COR-L47 (cell line): ENCODE results near the gene COQ7.
A peak's percentile ranks its signal among the peaks of the same experiment; 100 is the strongest.

Source experiments
- DNase-seq: peaks from one replicate; lab custom pipeline; 2025; lab: John Stamatoyannopoulos, UW

The COQ7 gene

DNA sequence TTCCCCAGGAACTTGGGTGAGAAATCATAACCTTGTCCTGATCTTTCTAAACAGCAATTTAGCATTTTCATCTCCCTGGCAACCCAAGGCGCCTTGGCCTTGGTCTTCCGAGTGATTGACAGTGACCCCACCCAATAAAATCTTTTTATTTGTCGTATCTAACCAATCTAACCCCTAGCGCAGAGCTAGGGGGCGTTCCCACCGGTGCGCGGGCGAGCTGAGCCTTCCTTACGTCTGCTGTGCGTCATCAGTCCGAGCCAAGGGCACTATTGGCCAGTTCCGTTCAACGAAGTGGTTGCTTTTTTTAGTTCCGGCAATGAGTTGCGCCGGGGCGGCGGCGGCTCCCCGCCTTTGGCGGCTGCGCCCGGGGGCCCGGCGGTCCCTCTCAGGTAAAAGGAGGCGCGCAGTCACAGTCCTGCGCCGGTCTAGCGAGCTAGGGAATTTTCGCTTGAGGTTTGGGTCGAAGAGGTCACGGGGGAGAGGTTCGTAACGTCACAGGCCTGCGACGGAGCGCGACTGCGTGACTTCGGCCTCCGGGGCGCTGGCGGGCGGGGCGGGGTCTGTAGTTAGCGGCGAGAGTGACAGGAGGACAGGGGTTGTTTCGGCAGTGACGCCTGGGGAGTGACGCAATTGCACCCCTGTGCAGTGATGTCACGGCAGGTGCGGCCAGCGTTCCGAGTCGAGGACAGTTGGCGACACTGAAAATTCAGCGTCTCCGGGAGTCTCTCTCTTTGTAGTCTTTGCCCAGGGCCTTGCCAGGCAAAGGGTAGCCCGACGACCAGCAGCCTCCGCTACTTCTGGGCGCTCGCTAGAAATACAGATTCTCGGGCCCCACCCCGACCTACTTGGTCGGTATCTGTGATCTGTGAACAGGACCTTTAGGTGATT lies at the start of gene COQ7:
TSS of gene COQ7 (plus strand) at position 266 of the 888 bp plus-strand sequence. CDS start at position 317, 51 bp downstream.
- peak; percentile 99 for DNase-seq

DNA sequence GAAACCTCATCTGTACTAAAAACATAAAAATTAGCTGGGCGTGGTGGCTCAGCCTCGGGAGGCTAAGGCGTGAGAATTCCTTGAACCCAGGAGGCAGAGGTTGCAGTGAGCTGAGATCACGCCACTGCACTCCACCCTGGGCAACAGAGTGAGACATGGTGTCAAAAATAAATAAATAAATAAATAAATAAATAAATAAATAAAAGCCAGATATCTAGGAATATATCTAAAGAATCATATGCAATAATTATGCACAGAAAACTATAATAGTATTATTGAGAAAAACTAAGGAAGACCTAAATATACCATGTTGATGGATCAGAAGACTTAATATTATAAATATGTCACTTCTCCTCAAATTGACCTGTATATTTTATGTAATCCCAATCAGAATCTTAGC lies 46.7 kb upstream of the COQ7 start:
- DNase-seq, result no peak

DNA sequence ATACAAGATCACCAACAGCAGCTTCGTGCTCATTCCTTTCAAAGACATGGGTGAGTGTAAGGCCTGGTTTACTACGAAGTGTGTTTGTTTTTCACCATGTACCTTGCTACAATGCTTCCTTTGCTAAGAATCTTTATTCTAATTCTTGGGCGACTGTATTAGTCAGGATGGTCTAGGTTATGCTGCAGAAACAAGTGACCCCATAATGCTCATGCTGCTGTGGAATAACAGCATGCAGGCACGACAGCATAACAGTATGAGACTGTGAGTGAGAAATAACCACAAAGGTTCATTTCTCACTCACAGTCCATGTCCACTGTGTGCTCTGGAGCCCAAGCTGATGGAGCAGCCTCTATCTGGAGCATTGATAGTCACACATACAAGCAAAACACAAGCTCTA lies 45.7 kb upstream of the COQ7 start:
- DNase-seq, result no peak

- DNase-seq, result no peak
Observed at GRCh38 chr16:19027416-19027815, 40.0 kb upstream of the COQ7 start.

DNA sequence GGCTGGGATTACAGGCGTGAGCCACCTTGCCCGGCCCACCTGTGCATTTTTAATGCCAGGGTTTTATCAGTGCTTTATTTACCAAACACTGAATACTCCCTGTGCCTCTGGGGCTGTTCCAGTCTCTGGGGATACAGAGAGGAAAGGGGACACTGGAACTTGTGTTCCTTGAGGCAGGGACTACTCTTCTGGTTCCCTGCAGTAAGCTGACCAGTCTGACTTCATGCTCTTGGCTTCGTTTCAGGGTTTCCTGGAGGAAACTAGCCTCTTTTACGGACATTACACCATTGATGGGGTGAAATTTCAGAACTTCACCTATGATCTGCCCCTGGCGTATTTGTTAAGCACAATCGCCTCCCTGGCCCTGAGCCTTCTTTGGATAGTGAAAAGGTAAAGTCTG lies 37.4 kb upstream of the COQ7 start:
- no peak for DNase-seq

- DNase-seq, result no peak
Observed at GRCh38 chr16:19031738-19032137, 35.7 kb upstream of the COQ7 start.

GRCh38 chr16:19033761-19034160 lies 33.7 kb upstream of the COQ7 start:
- no peak for DNase-seq

GRCh38 chr16:19040400-19040799 lies 27.0 kb upstream of the COQ7 start:
- no peak for DNase-seq

DNA sequence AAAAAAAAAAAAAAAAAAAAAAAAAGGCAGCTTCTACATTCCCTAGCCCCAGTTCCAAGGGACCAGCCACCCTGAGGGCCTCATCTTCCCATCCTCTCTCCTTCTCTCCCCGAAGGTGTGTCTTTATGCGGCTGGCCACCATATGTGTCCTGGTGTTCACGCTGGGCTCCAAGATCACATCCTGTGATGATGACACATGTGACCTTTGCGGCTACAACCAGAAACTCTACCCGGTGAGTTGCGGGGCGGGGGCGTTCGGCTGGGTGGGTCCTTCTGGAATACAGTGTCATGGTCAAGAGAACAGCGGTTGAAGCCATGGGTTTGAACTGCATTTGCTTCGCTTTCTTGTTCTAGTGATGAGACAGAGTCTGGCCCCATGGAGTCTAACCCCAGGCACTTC lies 22.6 kb upstream of the COQ7 start:
- no peak for DNase-seq

GRCh38 chr16:19046062-19046461 lies 21.4 kb upstream of the COQ7 start:
- no peak for DNase-seq

- no peak for DNase-seq
Observed at GRCh38 chr16:19062706-19063105, 4.7 kb upstream of the COQ7 start.

DNA sequence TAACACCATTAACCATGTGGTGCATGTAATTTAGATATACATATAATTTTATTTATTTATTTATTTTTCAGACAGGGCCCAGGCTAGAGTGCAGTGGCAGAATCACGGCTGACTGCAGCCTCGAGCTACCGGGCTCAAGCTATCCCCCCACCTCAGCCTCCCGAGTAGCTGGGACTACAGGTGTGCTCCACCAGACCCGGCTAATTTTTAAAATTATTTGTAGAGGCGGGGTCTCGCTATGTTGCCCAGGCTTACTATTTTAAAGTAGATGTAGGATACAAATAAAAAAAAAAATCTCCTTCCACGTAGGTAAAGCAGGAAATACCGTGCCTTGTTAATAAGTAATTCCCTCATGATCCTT lies 446 bp upstream of the COQ7 start:
- DNase-seq, result no peak

DNA sequence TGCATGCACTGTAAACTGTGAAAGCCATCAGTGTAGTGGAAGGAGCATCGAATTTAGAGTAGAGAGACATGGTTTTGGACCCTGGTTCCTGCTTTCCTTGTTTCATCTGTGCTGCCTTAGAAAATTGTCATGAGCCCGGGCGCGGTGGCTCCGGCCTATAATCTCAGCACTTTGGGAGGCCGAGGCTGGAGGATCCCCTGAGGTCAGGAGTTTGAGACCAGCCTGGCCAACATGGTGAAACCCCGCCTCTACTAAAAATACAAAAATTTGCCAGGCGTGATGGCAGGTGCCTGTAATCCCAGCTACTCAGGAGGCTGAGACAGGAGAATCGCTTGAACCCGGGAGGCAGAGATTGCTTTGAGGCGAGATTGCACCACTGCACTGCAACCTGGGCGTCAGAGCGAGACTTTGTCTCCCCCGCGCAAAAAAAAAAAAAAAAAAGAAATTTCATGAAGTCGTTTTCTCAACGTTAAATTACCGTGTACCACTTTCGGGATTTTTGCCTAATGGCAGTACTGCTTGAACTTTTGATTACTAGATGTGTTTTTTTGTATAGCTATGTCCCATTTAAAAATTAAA lies 912 bp downstream of the COQ7 start:
- no peak for DNase-seq

DNA sequence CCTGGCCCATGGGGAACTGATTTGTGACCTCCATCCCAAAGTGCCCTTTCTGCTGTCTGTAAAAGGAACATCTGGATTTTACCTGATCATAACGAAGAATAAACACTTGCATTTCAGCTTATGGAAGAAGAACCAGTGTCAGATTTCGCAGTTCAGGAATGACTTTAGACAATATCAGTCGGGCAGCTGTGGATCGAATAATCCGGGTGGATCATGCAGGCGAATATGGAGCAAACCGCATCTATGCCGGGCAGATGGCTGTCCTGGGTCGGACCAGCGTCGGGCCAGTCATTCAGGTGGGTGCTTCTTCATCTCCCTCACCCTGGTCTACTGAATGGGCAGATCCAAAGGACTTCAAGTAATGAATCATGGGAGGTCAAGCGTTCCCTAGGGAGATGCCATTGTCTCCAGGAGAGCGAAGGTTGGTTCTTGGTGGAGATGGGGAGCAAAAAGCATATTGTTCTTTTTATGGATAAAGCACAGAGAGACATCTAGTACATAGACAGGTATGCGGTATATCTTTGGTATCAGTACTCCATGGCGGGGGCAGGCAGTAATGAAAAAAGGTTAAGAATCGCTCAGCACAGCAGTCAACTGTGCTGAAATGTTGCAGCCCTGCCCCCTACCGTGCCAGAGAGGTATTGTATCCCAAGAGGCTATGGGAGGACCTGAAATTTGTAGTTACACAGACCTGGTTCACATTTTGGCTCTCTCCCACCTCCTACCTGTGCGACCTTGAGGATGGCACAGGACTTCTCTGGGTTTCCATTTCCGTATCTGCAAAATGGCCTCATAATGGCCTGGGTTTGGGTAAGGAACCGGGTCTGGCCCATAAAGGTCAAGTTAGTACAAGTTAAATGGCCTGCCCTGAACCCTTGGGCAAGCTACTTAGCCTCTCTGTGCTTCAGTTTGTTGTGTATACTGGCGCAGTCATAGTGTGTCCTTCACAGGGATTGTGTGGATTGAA lies 4.7 kb downstream of the COQ7 start:
- DNase-seq, result peak; percentile 36

DNA sequence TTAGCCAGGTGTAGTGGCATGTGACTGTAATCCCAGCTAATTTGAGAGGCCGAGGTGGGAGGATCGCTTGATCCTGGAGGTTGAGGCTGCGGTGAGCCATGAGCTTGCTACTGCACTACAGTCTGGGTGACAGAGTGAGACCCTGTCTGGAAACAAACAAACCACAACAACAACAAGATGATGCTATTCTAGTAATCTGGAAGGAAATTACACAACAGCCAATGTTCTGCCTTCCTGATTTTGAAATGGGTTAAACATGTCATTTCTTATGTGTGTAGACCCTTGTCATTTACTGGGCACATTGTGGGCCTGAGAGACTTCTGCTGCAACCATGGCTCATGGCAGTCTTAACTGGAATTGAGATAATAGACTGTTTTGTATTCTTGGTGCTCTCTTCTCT lies 5.9 kb downstream of the COQ7 start:
- no peak for DNase-seq

GRCh38 chr16:19073863-19074262 lies 6.4 kb downstream of the COQ7 start:
- DNase-seq, result no peak

DNA sequence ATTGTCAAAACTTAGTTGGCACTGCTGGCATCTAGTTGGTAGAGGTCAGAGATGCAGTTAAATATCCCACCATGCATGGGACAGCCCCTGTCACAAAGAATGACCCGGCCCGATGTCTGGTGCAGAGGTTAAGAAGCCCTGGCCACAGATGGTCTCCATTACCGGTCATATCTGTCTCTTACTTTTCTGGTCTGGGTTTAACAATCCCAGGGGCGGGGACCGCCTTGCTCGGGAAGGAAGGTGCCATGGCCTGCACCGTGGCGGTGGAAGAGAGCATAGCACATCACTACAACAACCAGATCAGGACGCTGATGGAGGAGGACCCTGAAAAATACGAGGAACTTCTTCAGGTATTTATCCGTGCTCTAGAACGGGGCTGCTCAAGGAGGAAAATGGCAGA lies 8.1 kb downstream of the COQ7 start:
- no peak for DNase-seq

DNA sequence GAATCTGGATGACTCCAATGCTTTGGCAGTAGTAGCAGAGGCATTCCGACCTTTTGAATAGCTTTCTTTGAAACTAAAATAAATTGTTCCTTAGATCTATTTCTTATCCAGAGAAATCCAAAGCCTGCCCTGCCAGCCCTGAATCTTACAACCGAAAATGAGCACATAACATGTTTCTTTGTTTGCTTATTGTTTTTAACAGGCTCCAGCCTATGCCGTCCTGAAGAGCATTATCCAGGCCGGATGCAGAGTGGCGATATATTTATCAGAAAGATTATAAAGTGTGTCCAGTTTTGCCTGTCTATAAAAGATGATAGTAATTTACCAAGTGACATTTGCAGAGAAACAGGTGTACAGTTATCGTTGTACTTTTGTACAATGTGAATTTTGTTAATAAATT lies 10.5 kb downstream of the COQ7 start:
- DNase-seq, result no peak

- no peak for DNase-seq
Observed at GRCh38 chr16:19083670-19084069, 16.3 kb downstream of the COQ7 start.

DNA sequence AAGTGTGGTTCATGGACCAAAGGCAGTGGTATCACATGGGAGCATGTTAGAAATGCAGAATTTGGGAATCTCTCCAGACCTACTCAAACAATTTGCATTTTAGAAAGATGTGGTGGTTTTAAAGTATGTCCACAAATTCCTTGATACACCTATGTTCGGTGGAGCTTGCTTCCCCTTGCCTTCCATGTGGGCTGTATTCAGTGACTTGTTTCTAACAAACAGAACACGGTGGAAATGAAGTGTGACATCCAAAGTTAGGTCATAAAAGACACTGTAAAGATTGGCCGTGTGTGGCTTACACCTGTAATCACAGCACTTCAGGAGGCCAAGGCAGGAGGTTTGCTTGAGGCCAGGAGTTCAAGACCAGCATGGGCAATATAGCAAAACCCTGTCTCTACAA lies 16.7 kb downstream of the COQ7 start:
- DNase-seq, result no peak

- no peak for DNase-seq
Observed at GRCh38 chr16:19084879-19085278, 17.5 kb downstream of the COQ7 start.

DNA sequence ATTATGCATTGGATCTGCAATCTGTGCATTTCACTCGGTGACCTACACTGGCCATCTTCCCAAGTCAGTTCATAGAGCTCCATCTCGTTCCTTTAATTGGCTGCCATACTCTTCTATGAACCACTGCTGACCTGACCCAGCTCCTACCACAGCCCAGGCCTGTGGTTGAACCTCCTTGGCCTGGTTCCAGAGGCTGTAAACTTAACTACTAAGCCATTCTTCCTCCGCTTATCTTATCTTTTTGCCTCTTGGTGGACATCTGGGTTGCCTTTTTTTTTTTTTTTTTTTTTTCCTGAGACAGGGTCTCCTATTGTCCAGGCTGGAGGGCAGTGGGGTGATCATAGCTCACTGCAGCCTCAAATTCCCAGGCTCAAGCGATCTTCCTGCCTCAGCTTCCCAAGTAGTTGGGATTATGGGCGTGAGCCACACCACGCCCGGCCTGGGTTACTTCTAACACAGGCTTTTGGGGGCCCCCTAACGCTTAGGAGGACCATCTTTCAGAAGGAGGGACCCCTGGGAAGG lies 18.3 kb downstream of the COQ7 start:
- no peak for DNase-seq
